GM19455 (cell line): ENCODE results near the gene PCDHB8.
"Not testable (repeated sequence)": the region's sequence is repeated elsewhere in the genome, so short reads cannot be mapped to it uniquely, and the experiment has no call there.

Experiments
- ATAC-seq: cut with Tn5 transposase; IDR thresholded peaks from one replicate; pipeline ENCODE4 v1.9.1; 2021; ENCODE audit not compliant: unreplicated experiment

The PCDHB8 gene

DNA sequence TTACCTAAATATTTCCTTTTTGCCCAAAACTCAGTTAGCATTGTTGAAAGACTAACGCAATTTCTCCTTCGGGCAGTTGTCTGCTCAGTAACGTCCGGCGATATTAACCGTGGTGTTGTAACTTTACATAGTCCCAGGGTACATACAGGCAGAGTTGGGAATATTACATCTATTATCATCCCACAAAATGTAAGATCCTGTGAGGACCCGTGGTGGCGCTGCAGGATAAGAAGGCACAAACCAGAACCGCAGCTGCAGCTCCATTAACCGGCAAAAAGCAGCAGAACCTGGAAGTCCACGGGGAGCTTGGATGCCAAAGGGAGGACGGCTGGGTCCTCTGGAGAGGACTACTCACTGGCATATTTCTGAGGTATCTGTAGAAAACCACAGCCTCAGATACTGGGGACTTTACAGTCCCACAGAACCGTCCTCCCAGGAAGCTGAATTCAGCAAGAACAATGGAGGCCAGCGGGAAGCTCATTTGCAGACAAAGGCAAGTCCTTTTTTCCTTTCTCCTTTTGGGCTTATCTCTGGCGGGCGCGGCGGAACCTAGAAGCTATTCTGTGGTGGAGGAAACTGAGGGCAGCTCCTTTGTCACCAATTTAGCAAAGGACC is at the start of gene PCDHB8:
TSS of gene PCDHB8 (plus strand) at position 214 of the 615 bp plus-strand sequence. CDS start at position 459, 245 bp downstream.
- not testable (repeated sequence) for ATAC-seq

- no peak for ATAC-seq
Measured at GRCh38 chr5:141135030-141135717, 42.4 kb upstream of the PCDHB8 start, which contains the start of gene PCDHB5. Gene PCDHB5 (plus strand): TSS chr5:141135206. CDS start chr5:141135435, 229 bp downstream.

- ATAC-seq, result no peak
Measured at GRCh38 chr5:141135718-141136266, 41.8 kb upstream of the PCDHB8 start.

- ATAC-seq, result not testable (repeated sequence)
Measured at GRCh38 chr5:141137346-141137745, 40.2 kb upstream of the PCDHB8 start.

GRCh38 chr5:141149812-141150211 is 27.8 kb upstream of the PCDHB8 start, which contains the start of gene PCDHB6:
Gene PCDHB6 (plus strand): TSS chr5:141150057. CDS start chr5:141150258, 201 bp downstream.
- ATAC-seq, result no peak

DNA sequence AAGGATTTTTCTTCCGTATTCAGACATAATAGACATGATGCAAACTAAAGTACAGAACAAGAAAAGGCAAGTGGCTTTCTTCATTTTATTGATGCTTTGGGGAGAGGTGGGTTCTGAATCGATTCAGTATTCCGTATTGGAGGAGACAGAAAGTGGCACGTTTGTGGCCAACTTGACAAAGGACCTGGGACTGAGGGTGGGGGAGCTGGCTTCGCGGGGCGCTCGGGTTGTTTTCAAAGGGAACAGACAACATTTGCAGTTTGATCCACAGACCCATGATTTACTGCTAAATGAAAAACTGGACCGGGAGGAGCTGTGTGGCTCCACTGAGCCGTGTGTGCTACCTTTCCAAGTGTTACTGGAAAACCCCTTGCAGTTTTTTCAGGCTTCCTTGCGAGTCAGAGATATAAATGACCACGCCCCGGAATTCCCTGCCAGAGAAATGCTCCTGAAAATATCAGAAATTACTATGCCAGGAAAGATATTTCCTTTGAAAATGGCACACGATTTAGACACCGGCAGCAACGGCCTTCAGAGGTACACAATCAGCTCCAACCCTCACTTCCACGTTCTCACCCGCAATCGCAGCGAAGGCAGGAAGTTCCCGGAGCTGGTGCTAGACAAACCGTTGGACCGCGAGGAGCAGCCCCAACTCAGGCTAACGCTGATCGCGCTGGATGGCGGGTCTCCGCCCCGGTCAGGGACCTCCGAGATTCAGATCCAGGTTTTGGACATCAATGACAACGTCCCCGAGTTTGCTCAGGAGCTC is 27.2 kb upstream of the PCDHB8 start:
- no peak for ATAC-seq

GRCh38 chr5:141150993-141151325 is 26.6 kb upstream of the PCDHB8 start:
- no peak for ATAC-seq

GRCh38 chr5:141151632-141152031 is 26.0 kb upstream of the PCDHB8 start:
- ATAC-seq, result not testable (repeated sequence)

GRCh38 chr5:141152096-141152495 is 25.5 kb upstream of the PCDHB8 start:
- not testable (repeated sequence) for ATAC-seq

- no peak for ATAC-seq
Measured at GRCh38 chr5:141155540-141156374, 21.8 kb upstream of the PCDHB8 start.

GRCh38 chr5:141157356-141157755 is 20.2 kb upstream of the PCDHB8 start:
- not testable (repeated sequence) for ATAC-seq

DNA sequence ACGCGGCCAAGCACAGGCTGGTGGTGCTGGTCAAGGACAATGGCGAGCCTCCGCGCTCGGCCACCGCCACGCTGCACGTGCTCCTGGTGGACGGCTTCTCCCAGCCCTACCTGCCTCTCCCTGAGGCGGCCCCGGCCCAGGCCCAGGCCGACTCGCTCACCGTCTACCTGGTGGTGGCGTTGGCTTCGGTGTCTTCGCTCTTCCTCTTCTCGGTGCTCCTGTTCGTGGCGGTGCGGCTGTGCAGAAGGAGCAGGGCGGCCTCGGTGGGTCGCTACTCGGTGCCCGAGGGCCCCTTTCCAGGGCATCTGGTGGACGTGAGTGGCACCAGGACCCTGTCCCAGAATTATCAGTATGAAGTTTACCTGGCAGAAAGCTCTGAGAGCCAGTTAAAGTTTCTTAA is 19.7 kb upstream of the PCDHB8 start:
- ATAC-seq, result not testable (repeated sequence)

- no peak for ATAC-seq
Measured at GRCh38 chr5:141172381-141173204, 5.0 kb upstream of the PCDHB8 start, which contains the start of gene PCDHB7. Gene PCDHB7 (plus strand): TSS chr5:141172644. CDS start chr5:141172836, 192 bp downstream.

- not testable (repeated sequence) for ATAC-seq
Measured at GRCh38 chr5:141174291-141175104, 3.1 kb upstream of the PCDHB8 start.

DNA sequence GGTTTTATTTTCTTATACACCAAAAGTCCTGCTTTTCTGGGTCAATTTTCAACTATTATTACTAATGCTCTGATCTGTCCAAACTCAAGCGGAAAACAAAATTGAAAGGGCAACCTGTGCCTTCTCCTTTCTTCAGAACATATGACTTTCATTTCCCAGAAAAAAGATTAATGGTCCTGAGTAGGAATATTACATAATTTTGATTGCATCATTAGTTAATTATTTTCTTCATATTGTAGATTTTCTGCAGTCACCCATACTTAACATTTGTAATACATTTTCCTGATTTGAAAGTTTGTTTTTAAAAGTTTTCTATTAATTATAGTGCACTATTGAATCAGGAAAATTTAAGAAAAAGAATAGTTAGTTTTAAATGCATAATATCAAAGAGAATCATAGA is 1.7 kb upstream of the PCDHB8 start:
- no peak for ATAC-seq

DNA sequence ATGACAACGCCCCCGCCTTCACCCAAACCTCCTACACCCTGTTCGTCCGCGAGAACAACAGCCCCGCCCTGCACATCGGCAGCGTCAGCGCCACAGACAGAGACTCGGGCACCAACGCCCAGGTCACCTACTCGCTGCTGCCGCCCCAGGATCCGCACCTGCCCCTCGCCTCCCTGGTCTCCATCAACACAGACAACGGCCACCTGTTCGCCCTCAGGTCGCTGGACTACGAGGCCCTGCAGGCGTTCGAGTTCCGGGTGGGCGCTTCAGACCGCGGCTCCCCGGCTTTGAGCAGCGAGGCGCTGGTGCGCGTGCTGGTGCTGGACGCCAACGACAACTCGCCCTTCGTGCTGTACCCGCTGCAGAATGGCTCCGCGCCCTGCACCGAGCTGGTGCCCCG is 1.8 kb downstream of the PCDHB8 start:
- not testable (repeated sequence) for ATAC-seq

DNA sequence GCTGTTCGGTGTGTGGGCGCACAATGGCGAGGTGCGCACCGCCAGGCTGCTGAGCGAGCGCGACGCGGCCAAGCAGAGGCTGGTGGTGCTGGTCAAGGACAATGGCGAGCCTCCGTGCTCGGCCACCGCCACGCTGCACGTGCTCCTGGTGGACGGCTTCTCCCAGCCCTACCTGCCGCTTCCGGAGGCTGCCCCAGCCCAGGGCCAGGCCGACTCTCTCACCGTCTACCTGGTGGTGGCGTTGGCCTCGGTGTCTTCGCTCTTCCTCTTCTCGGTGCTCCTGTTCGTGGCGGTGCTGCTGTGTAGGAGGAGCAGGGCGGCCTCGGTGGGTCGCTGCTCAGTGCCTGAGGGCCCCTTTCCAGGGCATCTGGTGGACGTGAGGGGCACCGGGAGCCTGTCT is 2.3 kb downstream of the PCDHB8 start:
- not testable (repeated sequence) for ATAC-seq

GRCh38 chr5:141180313-141180712 is 2.7 kb downstream of the PCDHB8 start:
- no peak for ATAC-seq

DNA sequence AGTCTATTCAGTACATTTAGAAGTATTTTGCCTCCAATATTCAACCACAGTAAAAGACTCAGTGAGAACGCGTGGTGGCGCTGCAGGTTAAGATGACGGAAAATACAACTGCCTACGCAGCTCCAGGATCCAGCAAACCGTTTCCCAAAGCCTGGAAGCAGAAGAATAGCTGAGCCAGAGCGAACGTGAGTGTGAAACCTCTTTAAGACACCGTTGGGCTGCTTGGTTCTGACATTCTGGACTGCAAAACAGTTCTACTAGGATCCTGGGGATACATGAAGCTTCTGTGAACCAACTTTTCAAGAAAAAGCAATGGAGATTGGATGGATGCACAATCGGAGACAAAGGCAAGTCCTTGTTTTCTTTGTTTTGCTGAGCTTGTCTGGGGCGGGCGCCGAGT is 4.7 kb downstream of the PCDHB8 start, which contains the start of gene PCDHB16:
TSS of gene PCDHB16 (plus strand) at position 140 of the 400 bp plus-strand sequence. CDS start at position 313, 173 bp downstream.
- no peak for ATAC-seq
